SK-N-SH treated with all-trans-retinoic acid at 6 μM for 48 hours (cell line): ENCODE measurements around the gene CTNNA3.

Experiments
- ATAC-seq: fragments of 200-7000 bp; cut with Tn5 transposase; 3 replicates; pipeline ENCODE4 v1.9.1; 2020; ENCODE audit warnings: mild to moderate bottlenecking, moderate library complexity
- ARNTL ChIP-seq: fragments of 450-650 bp; formaldehyde crosslinking; IDR thresholded peaks from 2 replicates; pipeline ENCODE4 v1.5.0; 2020; ENCODE audit warnings: low read depth, mild to moderate bottlenecking, moderate library complexity, borderline replicate concordance
- BACH2 ChIP-seq: fragments of 250-450 bp; sonication (Bioruptor Pico); IDR thresholded peaks from 2 replicates; pipeline ENCODE4 v1.9.0; 2021; ENCODE audit warnings: mild to moderate bottlenecking, borderline replicate concordance
- CSDC2 ChIP-seq: fragments of 250-450 bp; sonication (Bioruptor Pico); IDR thresholded peaks from 2 replicates; pipeline ENCODE4 v1.5.0; 2020; ENCODE audit warnings: mild to moderate bottlenecking, moderate library complexity
- ESRRG ChIP-seq: fragments of 250-450 bp; sonication (Bioruptor Pico); IDR thresholded peaks from 2 replicates; pipeline ENCODE4 v1.6.1; 2021; ENCODE audit warnings: mild to moderate bottlenecking
- ISL1 ChIP-seq: fragments of 250-450 bp; sonication (Bioruptor Pico); IDR thresholded peaks from 2 replicates; pipeline ENCODE4 v2.1.2; 2022; ENCODE audit warnings: mild to moderate bottlenecking, moderate library complexity
- OSR1 ChIP-seq: fragments of 250-450 bp; sonication (Bioruptor Pico); IDR thresholded peaks from 2 replicates; pipeline ENCODE4 v1.8.0; 2022; ENCODE audit warnings: moderate library complexity, mild to moderate bottlenecking, inconsistent platforms
- PPARA ChIP-seq: fragments of 250-450 bp; sonication (Bioruptor Pico); IDR thresholded peaks from 2 replicates; pipeline ENCODE4 v1.5.0; 2020; ENCODE audit warnings: mild to moderate bottlenecking, borderline replicate concordance
- RARB ChIP-seq: fragments of 250-450 bp; sonication (Bioruptor Pico); IDR thresholded peaks from 2 replicates; pipeline ENCODE4 v1.8.0; 2021; ENCODE audit warnings: mild to moderate bottlenecking, moderate library complexity
- SNAI2 ChIP-seq: fragments of 250-450 bp; sonication (Bioruptor Pico); IDR thresholded peaks from 2 replicates; pipeline ENCODE4 v1.5.0; 2020; ENCODE audit warnings: mild to moderate bottlenecking, moderate library complexity
- TCF4 ChIP-seq: fragments of 250-450 bp; sonication (Bioruptor Pico); IDR thresholded peaks from 2 replicates; pipeline ENCODE4 v1.8.0; 2021; ENCODE audit warnings: mild to moderate bottlenecking, moderate library complexity, borderline replicate concordance
- TOX ChIP-seq: fragments of 250-450 bp; sonication (Bioruptor Pico); IDR thresholded peaks from 2 replicates; pipeline ENCODE4 v1.8.0; 2021; ENCODE audit warnings: mild to moderate bottlenecking, moderate library complexity, borderline replicate concordance
- ZFP30 ChIP-seq: fragments of 450-650 bp; formaldehyde crosslinking; IDR thresholded peaks from 2 replicates; pipeline ENCODE4 v1.5.0; 2022; ENCODE audit warnings: mild to moderate bottlenecking, moderate library complexity
- ZNF565 ChIP-seq: fragments of 450-650 bp; formaldehyde crosslinking; conservative IDR thresholded peaks from 2 replicates; pipeline ENCODE4 v1.5.0; 2020; ENCODE audit warnings: low read depth, mild to moderate bottlenecking, moderate library complexity
- ZNF70 ChIP-seq: fragments of 450-650 bp; formaldehyde crosslinking; IDR thresholded peaks from 2 replicates; pipeline ENCODE4 v1.5.0; 2020; ENCODE audit warnings: mild to moderate bottlenecking, moderate library complexity
- ZNF8 ChIP-seq: fragments of 450-650 bp; formaldehyde crosslinking; IDR thresholded peaks from 2 replicates; pipeline ENCODE4 v1.5.0; 2020; ENCODE audit warnings: mild to moderate bottlenecking, moderate library complexity
- TF ChIP-seq, protein P1 (sequence below): fragments of 250-450 bp; sonication (Bioruptor Pico); IDR thresholded peaks from 2 replicates; pipeline ENCODE4 v1.5.1; 2021; ENCODE audit warnings: mild to moderate bottlenecking, moderate library complexity
- TF ChIP-seq, protein P2 (sequence below): fragments of 250-450 bp; sonication (Bioruptor Pico); IDR thresholded peaks from 2 replicates; pipeline ENCODE4 v1.5.1; 2020; ENCODE audit warnings: low read depth, mild to moderate bottlenecking, moderate library complexity
- TF ChIP-seq, protein P3 (sequence below): fragments of 250-450 bp; sonication (Bioruptor Pico); IDR thresholded peaks from 2 replicates; pipeline ENCODE4 v1.5.0; 2020; ENCODE audit warnings: mild to moderate bottlenecking, moderate library complexity
- TF ChIP-seq, protein P4 (sequence below): fragments of 250-450 bp; sonication (Bioruptor Pico); IDR thresholded peaks from 2 replicates; pipeline ENCODE4 v1.8.0; 2021; ENCODE audit warnings: low read depth, mild to moderate bottlenecking, moderate library complexity, borderline replicate concordance
- TF ChIP-seq, protein P5 (sequence below): fragments of 250-450 bp; sonication (Bioruptor Pico); IDR thresholded peaks from 2 replicates; pipeline ENCODE4 v1.8.0; 2020; ENCODE audit warnings: mild to moderate bottlenecking, moderate library complexity, borderline replicate concordance

CTNNA3 gene

DNA sequence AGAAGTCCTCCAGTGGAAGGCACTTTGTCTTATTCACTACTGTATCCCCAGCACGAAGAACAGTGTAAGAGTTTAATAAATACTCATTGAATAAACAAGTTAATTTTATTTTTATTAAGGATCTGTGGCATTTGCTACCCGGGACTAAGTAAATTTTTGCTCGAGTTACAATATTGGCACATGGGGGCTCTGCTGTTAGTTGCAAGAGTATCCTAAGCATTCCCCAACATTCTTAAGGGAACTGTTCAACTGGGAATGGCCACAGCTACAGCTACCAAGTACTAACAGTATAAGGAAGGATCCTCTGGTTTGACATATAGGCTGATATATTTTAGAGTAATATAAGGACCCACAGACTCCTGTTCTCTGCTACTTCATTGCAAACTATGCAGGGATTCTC lies 778.9 kb downstream of the CTNNA3 start:
- TF ChIP-seq, protein P1, sequence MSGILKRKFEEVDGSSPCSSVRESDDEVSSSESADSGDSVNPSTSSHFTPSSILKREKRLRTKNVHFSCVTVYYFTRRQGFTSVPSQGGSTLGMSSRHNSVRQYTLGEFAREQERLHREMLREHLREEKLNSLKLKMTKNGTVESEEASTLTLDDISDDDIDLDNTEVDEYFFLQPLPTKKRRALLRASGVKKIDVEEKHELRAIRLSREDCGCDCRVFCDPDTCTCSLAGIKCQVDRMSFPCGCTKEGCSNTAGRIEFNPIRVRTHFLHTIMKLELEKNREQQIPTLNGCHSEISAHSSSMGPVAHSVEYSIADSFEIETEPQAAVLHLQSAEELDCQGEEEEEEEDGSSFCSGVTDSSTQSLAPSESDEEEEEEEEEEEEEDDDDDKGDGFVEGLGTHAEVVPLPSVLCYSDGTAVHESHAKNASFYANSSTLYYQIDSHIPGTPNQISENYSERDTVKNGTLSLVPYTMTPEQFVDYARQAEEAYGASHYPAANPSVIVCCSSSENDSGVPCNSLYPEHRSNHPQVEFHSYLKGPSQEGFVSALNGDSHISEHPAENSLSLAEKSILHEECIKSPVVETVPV: no peak
- TF ChIP-seq TOX (CRISPR knock-in tag): no peak
- no peak for TF ChIP-seq OSR1 (CRISPR knock-in tag)
- ATAC-seq: no peak

DNA sequence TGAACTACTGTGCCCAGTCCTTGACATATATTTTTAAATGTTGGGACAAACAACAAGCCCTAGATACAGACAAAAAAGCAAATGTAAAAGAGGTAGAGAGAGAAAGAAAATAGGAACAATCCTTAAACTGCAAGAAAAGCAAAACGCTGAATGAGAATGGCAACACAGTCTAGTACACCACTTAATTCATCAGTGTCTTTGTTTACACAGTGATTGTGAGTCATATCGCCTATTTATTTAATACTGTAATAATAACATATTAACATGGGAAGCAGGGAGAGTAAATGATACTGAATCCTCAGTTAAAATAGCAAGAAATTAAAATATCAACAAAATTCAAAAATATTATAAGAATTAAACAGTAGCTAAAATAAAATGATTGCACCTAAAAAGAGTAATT lies 780.0 kb downstream of the CTNNA3 start:
- no peak for ATAC-seq

DNA sequence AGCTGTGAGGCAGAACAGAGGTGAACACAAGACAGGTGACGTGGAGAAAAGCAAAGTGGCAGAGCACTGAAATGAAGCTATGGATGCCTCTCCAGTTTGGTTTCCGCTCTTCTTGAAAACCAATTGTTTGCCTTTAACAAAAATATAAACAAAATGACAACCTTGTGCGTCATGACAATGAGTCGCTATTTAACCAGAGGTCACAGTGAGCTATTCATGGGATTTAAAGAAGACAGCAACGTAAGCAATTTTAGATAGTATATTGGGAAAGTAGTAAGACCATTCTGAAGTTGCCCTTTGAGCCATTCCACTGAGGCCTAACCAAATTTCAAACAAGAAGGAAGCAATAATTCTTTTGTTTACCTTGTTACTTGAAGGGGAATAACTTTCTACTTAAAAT lies 785.3 kb downstream of the CTNNA3 start:
- ATAC-seq: no peak
- TF ChIP-seq ZNF70 (CRISPR knock-in tag) (no peak), ARNTL (CRISPR knock-in tag) (no peak), OSR1 (CRISPR knock-in tag) (no peak), TCF4 (CRISPR knock-in tag) (no peak), PPARA (CRISPR knock-in tag) (no peak)
- TF ChIP-seq, protein P2, sequence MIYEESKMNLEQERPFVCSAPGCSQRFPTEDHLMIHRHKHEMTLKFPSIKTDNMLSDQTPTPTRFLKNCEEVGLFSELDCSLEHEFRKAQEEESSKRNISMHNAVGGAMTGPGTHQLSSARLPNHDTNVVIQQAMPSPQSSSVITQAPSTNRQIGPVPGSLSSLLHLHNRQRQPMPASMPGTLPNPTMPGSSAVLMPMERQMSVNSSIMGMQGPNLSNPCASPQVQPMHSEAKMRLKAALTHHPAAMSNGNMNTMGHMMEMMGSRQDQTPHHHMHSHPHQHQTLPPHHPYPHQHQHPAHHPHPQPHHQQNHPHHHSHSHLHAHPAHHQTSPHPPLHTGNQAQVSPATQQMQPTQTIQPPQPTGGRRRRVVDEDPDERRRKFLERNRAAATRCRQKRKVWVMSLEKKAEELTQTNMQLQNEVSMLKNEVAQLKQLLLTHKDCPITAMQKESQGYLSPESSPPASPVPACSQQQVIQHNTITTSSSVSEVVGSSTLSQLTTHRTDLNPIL: no peak

More for the DNA sequence above, 780.0 kb downstream of the CTNNA3 start:
- TF ChIP-seq, protein P1: no peak
- TF ChIP-seq SNAI2 (CRISPR knock-in tag) (no peak), ESRRG (CRISPR knock-in tag) (no peak), CSDC2 (CRISPR knock-in tag) (no peak), RARB (CRISPR knock-in tag) (no peak), ZNF70 (CRISPR knock-in tag) (no peak), ISL1 (CRISPR knock-in tag) (no peak), ZNF8 (CRISPR knock-in tag) (no peak), ZNF565 (no peak), ZFP30 (CRISPR knock-in tag) (no peak), PPARA (CRISPR knock-in tag) (no peak), ARNTL (CRISPR knock-in tag) (no peak), BACH2 (no peak)
- TF ChIP-seq, protein P3, sequence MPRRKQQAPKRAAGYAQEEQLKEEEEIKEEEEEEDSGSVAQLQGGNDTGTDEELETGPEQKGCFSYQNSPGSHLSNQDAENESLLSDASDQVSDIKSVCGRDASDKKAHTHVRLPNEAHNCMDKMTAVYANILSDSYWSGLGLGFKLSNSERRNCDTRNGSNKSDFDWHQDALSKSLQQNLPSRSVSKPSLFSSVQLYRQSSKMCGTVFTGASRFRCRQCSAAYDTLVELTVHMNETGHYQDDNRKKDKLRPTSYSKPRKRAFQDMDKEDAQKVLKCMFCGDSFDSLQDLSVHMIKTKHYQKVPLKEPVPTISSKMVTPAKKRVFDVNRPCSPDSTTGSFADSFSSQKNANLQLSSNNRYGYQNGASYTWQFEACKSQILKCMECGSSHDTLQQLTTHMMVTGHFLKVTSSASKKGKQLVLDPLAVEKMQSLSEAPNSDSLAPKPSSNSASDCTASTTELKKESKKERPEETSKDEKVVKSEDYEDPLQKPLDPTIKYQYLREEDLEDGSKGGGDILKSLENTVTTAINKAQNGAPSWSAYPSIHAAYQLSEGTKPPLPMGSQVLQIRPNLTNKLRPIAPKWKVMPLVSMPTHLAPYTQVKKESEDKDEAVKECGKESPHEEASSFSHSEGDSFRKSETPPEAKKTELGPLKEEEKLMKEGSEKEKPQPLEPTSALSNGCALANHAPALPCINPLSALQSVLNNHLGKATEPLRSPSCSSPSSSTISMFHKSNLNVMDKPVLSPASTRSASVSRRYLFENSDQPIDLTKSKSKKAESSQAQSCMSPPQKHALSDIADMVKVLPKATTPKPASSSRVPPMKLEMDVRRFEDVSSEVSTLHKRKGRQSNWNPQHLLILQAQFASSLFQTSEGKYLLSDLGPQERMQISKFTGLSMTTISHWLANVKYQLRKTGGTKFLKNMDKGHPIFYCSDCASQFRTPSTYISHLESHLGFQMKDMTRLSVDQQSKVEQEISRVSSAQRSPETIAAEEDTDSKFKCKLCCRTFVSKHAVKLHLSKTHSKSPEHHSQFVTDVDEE (CRISPR knock-in tag): no peak
- TF ChIP-seq, protein P4, sequence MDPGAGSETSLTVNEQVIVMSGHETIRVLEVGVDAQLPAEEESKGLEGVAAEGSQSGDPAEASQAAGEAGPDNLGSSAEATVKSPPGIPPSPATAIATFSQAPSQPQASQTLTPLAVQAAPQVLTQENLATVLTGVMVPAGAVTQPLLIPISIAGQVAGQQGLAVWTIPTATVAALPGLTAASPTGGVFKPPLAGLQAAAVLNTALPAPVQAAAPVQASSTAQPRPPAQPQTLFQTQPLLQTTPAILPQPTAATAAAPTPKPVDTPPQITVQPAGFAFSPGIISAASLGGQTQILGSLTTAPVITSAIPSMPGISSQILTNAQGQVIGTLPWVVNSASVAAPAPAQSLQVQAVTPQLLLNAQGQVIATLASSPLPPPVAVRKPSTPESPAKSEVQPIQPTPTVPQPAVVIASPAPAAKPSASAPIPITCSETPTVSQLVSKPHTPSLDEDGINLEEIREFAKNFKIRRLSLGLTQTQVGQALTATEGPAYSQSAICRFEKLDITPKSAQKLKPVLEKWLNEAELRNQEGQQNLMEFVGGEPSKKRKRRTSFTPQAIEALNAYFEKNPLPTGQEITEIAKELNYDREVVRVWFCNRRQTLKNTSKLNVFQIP (CRISPR knock-in tag): no peak
- TF ChIP-seq, protein P2: no peak
- TF ChIP-seq, protein P5, sequence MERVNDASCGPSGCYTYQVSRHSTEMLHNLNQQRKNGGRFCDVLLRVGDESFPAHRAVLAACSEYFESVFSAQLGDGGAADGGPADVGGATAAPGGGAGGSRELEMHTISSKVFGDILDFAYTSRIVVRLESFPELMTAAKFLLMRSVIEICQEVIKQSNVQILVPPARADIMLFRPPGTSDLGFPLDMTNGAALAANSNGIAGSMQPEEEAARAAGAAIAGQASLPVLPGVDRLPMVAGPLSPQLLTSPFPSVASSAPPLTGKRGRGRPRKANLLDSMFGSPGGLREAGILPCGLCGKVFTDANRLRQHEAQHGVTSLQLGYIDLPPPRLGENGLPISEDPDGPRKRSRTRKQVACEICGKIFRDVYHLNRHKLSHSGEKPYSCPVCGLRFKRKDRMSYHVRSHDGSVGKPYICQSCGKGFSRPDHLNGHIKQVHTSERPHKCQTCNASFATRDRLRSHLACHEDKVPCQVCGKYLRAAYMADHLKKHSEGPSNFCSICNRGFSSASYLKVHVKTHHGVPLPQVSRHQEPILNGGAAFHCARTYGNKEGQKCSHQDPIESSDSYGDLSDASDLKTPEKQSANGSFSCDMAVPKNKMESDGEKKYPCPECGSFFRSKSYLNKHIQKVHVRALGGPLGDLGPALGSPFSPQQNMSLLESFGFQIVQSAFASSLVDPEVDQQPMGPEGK (CRISPR knock-in tag): no peak
- TF ChIP-seq, all 23 proteins: peak for 0
